Stimulated activated CD8-positive, alpha-beta memory T cell treated with anti-CD3 and anti-CD28 coated beads, Interleukin-12 subunit alpha, Interleukin-12 subunit beta, amount 100 ng/mL, for 24 hours (primary cell): ENCODE measurements around the gene FAM216A.
"Not testable (repeated sequence)": the region's sequence is repeated elsewhere in the genome, so short reads cannot be mapped to it uniquely, and the experiment has no call there.

ENCODE experiments used
- DNase-seq: peaks from one replicate; pipeline ENCODE4 v3.0.0-alpha.2; 2020; ENCODE audit errors: extremely low read depth

The FAM216A gene, protein sequence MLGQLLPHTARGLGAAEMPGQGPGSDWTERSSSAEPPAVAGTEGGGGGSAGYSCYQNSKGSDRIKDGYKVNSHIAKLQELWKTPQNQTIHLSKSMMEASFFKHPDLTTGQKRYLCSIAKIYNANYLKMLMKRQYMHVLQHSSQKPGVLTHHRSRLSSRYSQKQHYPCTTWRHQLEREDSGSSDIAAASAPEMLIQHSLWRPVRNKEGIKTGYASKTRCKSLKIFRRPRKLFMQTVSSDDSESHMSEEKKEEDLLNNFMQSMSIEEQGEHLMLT

GRCh38 chr12:110468214-110469048 is at the start of gene FAM216A, which contains the start of gene GPN3:
FAM216A (plus strand) TSS chr12:110468845; CDS start chr12:110468876, 31 bp downstream.
GPN3 (minus strand) TSS chr12:110468257; CDS start chr12:110468203, 54 bp downstream.
- DNase-seq, result peak; percentile 80

GRCh38 chr12:110420644-110421043 is 48.0 kb upstream of the FAM216A start:
- DNase-seq, result not testable (repeated sequence)

GRCh38 chr12:110421159-110421661 is 47.4 kb upstream of the FAM216A start:
- no peak for DNase-seq

GRCh38 chr12:110421701-110422100 is 46.9 kb upstream of the FAM216A start:
- no peak for DNase-seq

GRCh38 chr12:110424237-110424636 is 44.4 kb upstream of the FAM216A start:
- DNase-seq, result no peak

DNA sequence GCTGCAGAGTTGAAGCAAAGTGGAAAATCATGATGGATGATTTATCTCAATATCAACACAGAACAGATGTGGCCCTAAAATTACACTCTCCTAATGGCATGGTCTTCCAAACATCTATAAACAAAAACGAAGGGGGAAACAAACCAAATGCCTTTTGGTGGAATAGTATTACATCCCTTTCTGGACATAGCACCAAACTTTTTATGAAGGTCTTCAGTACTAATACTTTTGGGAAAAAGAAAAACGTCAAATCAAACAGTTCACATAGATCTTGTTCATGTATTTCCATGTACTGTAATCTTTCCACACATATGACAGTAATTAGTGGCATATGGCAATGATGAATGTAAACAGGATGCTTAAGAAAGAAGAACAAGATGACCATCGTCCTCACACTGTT is 42.2 kb upstream of the FAM216A start:
- DNase-seq, result no peak

GRCh38 chr12:110429676-110430075 is 39.0 kb upstream of the FAM216A start:
- DNase-seq, result not testable (repeated sequence)

- no peak for DNase-seq
These were observed 36.6 kb upstream of the FAM216A start for GRCh38 chr12:110431957-110432587.

DNA sequence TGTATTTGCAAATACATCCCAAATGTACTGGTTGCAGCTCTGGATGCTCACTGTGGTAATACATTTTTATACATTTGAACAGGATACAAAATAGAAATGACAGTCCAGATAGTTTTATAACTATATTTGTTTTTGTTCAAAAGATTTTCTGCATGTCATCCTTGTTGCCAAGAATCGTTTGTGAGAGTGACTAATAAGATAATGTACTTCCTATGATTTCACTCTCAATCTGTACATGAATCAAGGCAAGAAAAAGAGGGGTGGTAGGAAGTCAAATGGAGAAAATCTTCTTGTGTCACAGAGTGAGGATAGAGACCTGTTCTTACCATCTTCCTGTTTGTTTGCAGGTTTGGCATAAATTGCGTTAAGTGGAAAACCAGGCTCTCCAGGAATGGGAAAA is 32.4 kb upstream of the FAM216A start:
- DNase-seq, result no peak

- DNase-seq, result no peak
These were observed 24.2 kb upstream of the FAM216A start for GRCh38 chr12:110444455-110444854.

- peak; percentile 89 for DNase-seq
These were observed 18.7 kb upstream of the FAM216A start, which contains the start of gene ARPC3 for GRCh38 chr12:110449799-110450497. ARPC3 (minus strand) TSS chr12:110450337; CDS start chr12:110450260, 77 bp downstream.

- DNase-seq, result no peak
These were observed 17.4 kb upstream of the FAM216A start for GRCh38 chr12:110451263-110451662.

DNA sequence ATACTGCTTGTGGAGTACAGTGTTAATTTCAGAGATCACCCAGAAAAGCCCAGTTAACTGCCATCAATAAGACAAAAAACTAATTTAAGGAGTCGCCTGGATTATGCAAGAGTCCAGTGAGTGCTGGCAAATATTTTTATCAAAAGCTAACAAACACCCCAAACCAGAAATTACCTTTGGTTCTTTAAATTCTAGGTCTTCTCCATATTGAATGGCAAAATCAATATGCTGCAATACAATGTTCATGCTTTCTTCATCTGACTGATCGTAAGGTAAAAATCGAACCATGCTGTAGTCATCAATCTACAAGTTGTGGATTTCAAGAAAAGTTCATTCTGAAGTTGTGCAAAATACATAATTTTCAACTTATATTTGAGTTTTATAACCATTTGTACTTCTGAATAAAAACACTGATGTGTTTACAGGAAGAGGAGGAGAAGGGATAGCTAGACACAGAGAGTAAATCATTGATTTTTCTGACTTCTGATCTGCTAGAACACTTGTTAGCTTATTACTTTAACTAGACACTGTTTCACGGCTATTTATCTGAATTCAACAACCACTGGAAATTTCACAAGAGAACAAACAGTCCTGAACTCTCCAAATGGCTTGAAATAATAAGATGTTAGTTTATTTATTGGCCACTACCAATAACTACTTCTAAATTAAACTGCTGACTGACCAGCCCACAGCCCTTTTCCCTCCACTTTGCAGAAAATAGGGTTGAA is 14.9 kb upstream of the FAM216A start:
- no peak for DNase-seq

DNA sequence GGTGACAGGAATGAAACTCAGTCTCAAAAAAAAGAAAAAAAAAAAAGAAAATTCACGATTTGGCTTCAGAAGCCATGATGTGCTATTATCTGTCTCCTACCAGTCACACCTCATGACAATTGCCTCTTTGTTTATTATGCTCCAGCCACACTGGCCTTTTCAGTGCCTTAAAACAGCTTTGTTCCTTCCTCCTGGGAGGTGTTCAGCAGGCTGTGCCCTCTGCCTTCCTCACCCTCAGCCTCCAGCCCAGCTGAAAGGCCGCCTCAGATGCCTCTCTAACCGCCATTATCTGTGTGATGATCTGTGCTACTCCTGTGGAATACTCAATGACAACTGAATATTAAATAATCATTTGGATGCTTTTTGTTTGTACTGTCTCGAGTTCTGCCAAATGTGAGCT is 9.9 kb upstream of the FAM216A start:
- no peak for DNase-seq

DNA sequence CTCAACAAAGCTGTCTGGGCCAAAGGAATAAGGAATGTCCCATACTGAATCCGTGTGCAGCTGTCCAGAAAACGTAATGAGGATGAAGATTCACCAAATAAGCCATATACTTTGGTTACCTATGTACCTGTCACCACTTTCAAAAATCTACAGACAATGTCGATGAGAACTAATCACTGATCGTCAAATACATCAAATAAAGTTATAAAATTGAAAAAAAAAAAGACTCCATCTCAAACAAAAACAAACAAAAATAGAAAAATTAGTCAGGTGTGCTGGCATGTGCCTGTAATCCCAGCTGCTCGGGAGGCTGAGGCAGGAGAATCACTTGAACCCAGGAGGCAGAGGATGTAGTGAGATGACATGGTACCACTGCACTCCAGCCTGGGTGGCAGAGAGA is 7.5 kb upstream of the FAM216A start:
- not testable (repeated sequence) for DNase-seq

GRCh38 chr12:110465024-110465423 is 3.6 kb upstream of the FAM216A start:
- DNase-seq, result no peak

- not testable (repeated sequence) for DNase-seq
These were observed 2.9 kb upstream of the FAM216A start for GRCh38 chr12:110465765-110466164.

GRCh38 chr12:110466791-110467190 is 1.9 kb upstream of the FAM216A start:
- DNase-seq, result no peak

DNA sequence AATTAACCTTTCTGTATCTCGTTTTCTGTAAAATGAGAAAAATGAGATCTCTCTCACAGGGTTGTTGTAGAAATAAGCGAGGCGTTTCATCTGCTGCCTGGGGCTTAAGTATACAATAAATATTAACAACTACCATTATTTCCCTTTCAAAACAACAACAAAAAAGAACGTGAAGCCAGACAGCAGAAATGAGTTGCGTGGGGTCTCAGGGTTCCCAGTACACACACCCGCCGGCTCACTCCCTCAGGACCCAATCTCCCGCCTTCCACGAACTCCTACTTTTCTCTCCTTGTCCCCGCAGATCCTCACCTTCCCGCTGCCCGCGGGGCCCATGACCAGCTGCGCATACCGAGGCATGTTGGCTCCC is 815 bp upstream of the FAM216A start:
- no peak for DNase-seq

DNA sequence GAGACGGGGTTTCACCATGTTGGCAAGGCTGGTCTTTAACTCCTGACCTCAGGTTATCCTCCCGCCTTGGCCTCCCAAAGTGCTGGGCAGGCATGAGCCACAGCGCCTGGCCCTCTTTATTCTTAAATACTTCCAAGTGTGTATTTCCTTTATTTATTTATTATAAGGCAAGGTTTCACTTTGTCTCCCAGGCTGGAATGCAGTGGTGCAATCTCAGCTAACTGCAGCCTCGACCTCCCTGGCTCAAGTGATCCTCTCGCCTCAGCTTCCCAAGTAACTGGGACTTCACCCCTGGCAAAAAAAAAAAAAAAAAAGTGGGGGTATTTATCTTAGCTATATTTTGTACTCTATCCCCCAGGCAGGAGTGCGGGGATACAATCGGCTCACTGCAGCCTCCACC is 6.8 kb downstream of the FAM216A start:
- DNase-seq, result no peak
